GM12865 (cell line): ENCODE results near the gene SLC66A1.

Experiments used
- DNase-seq: peaks from one replicate; pipeline ENCODE4 v3.0.0; 2010; ENCODE audit warnings: low read depth
- H3K4me3 ChIP-seq: 2 replicates; pipeline ENCODE4 v1.5.1; 2011; ENCODE audit warnings: mild to moderate bottlenecking, low read depth, low read length, control low read depth
- TF ChIP-seq, protein P1 (sequence below): IDR thresholded peaks from 2 replicates; pipeline ENCODE4 v1.5.1; 2011; ENCODE audit warnings: low read length, control low read depth, low read depth, inconsistent platforms; ENCODE audit not compliant: insufficient read depth; ENCODE audit errors: missing control alignments

SLC66A1 gene

DNA sequence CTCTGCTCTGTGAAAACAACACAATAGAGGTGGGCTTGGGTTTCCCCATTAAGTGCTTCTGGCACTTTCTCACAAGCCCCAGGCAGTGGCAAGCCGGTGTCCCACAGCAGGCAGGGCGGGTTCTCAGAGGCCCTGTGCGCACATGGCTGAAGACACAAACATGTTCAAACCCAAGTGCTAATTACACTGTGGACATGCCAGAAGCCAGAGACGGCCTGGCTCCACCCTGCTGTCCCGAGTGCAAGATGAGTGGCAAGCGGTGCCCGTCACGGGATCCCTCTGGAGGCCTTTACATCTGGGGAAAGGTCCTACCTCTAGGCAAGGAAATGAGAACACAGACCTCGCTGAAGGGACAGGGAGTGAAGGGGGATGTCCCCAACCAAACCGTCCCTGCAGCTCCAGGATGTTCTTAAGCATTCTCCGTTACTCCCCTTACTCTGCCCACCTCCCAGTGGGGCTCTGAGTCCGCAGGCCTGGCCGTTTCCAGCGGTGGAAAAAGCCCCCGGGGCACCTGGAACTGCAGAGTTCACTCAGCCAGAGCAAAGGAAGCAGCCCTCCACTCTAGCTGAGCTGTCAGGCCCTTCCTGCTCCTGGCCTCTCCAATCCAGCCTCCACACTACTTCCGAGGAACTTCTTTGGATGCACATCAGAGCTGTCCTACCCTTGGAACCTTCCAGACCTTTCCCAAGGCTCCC lies 57.4 kb downstream of the SLC66A1 start:
- TF ChIP-seq, protein P1, sequence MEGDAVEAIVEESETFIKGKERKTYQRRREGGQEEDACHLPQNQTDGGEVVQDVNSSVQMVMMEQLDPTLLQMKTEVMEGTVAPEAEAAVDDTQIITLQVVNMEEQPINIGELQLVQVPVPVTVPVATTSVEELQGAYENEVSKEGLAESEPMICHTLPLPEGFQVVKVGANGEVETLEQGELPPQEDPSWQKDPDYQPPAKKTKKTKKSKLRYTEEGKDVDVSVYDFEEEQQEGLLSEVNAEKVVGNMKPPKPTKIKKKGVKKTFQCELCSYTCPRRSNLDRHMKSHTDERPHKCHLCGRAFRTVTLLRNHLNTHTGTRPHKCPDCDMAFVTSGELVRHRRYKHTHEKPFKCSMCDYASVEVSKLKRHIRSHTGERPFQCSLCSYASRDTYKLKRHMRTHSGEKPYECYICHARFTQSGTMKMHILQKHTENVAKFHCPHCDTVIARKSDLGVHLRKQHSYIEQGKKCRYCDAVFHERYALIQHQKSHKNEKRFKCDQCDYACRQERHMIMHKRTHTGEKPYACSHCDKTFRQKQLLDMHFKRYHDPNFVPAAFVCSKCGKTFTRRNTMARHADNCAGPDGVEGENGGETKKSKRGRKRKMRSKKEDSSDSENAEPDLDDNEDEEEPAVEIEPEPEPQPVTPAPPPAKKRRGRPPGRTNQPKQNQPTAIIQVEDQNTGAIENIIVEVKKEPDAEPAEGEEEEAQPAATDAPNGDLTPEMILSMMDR = no peak
- no peak for DNase-seq
- H3K4me3 ChIP-seq = no peak overlapping the region

DNA sequence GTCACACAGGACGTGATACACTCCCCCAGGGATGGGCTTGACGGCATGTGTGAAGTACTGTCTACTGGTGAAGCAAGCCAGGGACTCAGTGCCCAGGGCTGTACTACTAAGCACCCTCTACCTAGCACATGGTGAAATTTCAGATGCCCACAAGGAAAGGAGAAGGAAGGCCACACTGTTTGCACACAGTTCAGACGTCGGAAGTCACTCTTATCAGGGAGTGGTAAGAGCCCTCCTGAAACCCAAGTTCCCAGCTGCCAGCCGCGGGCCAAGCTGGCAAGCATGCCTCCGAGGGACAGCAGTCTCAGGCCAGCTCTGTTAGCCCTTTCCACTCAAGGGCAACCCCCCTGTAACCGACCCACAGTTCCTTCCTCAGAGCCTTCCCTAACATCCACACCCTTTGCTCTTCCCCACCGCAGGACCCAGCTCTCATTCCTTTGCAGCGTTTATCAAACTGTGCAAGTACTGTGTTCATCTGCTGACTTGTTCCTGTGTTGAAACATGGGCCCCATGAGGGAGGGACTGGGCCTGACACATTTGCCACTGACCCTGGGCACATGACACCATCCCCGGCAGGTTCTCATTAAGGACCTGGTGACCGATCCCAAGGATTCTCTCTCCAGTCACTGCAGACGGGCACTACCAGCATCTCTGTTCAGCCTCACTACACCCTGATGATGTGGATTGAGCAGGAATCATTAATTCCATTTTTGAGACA lies 58.5 kb downstream of the SLC66A1 start:
- DNase-seq = no peak
- H3K4me3 ChIP-seq = no peak overlapping the region
- TF ChIP-seq, protein P1 = no peak

DNA sequence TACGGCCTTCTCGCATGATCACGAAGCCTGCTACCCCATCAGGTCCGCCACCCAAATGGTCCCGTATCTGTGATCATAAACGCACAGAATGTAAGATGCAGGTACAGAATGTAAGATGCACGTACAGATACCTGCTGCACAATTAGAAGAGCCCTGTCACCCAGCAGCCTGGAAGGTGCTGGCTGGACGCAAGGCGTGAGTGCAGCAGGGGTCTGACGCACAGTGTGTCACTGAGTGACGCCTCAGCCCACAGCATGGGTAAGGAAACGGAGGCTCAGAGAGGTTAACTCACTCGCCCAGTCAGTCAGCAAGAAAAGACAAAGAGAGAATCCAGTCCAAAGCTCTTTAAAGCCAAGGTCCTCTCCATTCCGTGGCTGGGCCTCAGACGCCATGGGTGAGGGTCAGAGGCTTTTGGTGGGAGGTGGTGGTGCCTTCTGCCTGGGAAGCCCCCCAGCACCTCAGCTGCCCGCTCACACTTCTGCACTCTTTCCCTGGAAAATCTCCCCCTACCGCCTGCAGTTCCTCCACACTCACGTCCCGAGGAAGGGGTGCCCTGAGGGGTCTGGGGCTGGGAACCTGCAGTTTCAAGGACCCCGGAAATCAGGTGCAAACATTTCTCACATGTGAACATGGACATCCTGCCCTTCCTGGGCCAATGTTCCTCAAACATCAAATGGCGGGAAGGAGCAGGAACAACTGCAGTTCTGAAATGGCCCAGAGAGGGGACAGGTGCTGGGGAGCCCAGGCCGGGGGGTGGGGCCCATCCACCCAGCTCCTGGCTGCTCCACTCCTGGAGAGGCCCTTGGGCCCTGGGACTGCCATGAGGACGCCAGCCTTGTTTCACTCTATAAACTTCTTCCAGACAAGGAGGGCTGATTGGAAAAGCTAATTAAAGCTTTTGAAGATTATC lies 59.4 kb downstream of the SLC66A1 start:
- H3K4me3 ChIP-seq = no peak overlapping the region
- TF ChIP-seq, protein P1 = no peak
- DNase-seq = no peak

DNA sequence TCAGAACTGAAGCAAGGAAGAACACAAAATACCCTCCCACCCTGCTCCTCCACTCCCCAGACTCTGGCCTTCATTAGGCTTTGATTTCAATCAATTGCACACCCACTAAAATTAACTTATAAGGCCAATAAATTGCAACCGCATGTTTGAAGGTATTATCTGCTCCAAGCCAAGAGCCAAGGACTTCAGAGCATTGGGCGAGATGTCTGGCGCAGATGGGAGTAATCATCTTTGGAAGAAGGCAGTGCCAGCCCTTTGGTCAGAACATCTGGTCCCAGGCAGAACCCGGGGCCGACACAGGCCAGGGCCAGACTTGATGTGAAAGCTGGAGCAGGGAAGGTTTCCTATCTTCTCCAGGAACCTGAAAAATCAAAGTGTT lies 60.0 kb downstream of the SLC66A1 start:
- TF ChIP-seq, protein P1 = no peak
- no peak for DNase-seq
- no peak overlapping the region for H3K4me3 ChIP-seq

DNA sequence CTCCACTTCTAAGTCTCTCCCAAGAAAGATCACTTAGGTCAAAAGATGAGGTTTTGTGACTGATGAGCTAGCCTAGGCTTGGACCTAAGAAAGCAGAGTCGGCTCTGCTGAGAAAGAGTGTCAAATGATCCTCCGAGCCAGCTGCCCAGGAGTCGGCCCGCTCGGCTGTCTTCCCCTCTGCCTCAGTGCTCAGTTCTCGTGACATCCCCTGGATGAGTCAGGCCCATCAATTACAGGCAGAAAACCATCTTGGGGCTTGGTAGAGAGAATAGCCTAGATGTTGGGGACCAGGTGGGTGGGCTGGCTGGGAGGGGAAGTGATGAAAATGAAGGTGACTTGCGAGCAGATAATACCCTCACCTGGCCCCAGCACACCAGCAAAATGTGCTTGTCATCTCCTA lies 60.5 kb downstream of the SLC66A1 start:
- no peak for DNase-seq
- H3K4me3 ChIP-seq = no peak overlapping the region
- TF ChIP-seq, protein P1 = no peak

DNA sequence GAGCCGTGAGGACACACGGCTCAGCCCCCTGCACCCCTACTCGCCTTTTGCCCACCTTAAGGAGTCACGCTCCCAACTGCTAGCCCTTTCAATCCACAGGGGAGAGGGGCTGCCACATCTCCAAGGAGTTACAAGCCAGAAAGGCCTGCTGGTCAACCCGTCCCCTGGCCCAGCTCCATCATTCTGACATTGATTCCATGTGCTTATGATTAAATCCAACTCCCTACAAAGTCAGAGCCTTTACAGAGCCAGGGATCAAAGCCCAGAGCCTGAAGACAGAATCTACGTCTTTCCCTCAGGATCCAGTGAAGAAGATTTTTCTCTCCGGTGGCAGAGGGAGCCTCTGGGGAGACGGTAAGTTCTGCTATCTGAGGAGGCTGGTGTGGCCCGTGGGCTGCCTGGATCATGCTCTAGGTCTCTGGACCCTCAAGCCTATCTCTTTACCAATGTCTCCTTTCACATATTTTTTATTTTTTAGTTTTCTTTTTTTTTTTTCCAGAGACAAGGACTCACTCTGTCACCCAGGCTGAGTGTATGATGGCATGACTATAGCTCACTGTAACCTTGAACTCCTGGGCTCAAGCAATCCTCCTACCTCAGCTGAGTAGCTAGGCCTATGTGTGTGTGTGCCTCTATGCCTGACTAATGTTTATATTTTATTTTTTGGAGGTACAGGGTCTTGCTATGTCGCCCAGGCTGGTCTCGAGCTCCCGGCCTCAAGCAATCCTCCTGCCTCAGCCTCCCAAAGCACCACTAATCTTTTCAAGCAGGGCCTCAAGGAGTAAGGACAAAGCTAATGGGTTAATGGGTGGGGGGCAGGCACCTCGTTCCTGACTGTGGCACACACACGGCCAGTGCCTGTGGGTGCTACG lies 61.3 kb downstream of the SLC66A1 start:
- no peak for DNase-seq
- TF ChIP-seq, protein P1 = no peak

More for the DNA sequence above, 61.3 kb downstream of the SLC66A1 start:
- H3K4me3 ChIP-seq = no peak overlapping the region
